Breast epithelium (tissue), 4 donors: ENCODE data around the gene AGA. TPM values are rescaled to one million over a fixed set of nuclear protein-coding genes. Genes with fewer than 3 reads are reported as not detected.

Experiments
- DNase-seq, 2 donors: peaks; one replicate each; pipeline ENCODE4 v3.0.0-alpha.2; 2019; ENCODE audit warnings: low spot score in 2 of 2
- H3K27ac ChIP-seq, 2 donors: fragments of 200-600 bp; sonication (generic) in 1 of 2; one replicate each; pipeline ENCODE4 v1.5.1; 2016 to 2019; ENCODE audit warnings: mild to moderate bottlenecking in 1 of 2
- H3K27me3 ChIP-seq, 2 donors: fragments of 200-600 bp; sonication (generic) in 1 of 2; one replicate each; pipeline versions ENCODE4 v1.5.1 to v1.6.0; 2017 to 2019; ENCODE audit warnings: control low read depth in 1 of 2, mild to moderate bottlenecking in 1 of 2
- H3K36me3 ChIP-seq: fragments of 200-600 bp; one replicate; pipeline ENCODE4 v1.5.1; 2019
- H3K4me1 ChIP-seq, 2 donors: fragments of 200-600 bp; sonication (generic); one replicate each; pipeline ENCODE4 v1.5.1; 2016 to 2019; ENCODE audit warnings: control low read depth in 1 of 2
- H3K4me3 ChIP-seq, 3 donors: fragments of 200-600 bp; sonication (generic); 1 replicate in 2 of 3; 2 replicates in 1 of 3; pipeline ENCODE4 v1.5.1; 2016 to 2019; ENCODE audit warnings: mild to moderate bottlenecking in 3 of 3, moderate library complexity in 2 of 3
- H3K9me3 ChIP-seq, 2 donors: fragments of 200-600 bp; sonication (generic) in 1 of 2; one replicate each; pipeline ENCODE4 v1.5.1; 2016 to 2019; ENCODE audit warnings: control low read depth in 1 of 2
- POLR2A ChIP-seq: fragments of 450-650 bp; IDR thresholded peaks from one replicate; pipeline ENCODE4 v1.6.1; 2016; ENCODE audit warnings: antibody characterized with exemption, mild to moderate bottlenecking, moderate library complexity
- POLR2AphosphoS5 ChIP-seq, 3 donors: sonication (generic); formaldehyde crosslinking; IDR thresholded peaks; one replicate each; pipeline ENCODE4 v1.6.1; 2017; ENCODE audit warnings: antibody characterized with exemption in 3 of 3
- intact Hi-C: fragments of 100-400 bp; cut with DNase I; formaldehyde crosslinking; loops from one replicate; pipeline ENCODE4 v1.15.1; 2023; ENCODE audit warnings: low total_unique reads
- total RNA-seq, 3 donors: library from RNA; depleted of rRNA; stranded (reverse); fragments of >200 nt; gene quantifications; one replicate each; pipeline ENCODE4 v1.1.0, GENCODE V29; 2016
- TF ChIP-seq, protein P1 (sequence below), 3 donors: fragments of 450-650 bp; IDR thresholded peaks; one replicate each; pipeline ENCODE4 v1.5.1; 2016 to 2017; ENCODE audit warnings: antibody characterized with exemption in 3 of 3, mild to moderate bottlenecking in 3 of 3, moderate library complexity in 3 of 3

Gene AGA
- total RNA-seq, 3 donors from 2014 or later = 16.7 to 29.3 (median 21.1) TPM

DNA sequence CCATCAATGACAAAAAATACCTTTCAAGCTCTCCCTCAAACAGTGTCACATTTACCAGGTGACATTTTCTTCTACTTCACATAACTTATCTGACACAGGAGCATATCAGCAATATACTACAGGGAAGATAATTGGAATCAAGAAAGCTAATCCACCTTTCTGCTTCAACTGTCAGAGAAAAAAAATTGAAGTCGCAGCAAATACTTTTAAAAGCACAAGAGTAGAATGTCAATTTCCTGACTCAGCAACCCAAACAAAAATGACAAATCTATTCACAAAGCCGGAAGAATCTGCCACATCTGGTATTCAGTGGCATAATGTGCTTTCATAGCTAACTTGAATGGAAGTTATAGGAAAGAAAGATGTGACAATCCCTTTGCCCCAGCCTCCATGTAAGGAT is 36.7 kb downstream of the AGA start:
- intact Hi-C loops = no loop called here
- Histone ChIP-seq H3K9me3 (no peaks in the 10 kb centered on the region), H3K4me1 (no peaks in the 10 kb centered on the region)

DNA sequence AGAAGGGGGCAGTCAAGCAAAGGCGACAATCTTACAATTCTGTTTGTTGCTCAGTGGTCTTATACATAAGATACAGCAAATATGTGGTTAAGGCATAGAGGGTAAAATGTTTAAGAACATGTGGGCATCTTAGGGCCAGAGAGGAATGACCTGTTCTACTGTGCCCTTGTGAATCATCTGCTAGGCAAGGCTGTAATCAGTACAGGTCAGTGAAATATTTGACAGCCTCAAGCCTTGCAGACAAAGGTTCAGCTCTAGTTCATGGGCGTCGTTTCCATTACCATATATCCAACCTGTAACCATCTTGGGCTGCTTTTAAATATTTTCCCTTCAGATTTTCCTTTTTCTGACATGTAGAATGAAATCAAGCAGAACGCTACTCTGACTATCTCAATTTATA is 37.3 kb downstream of the AGA start:
- no peak overlapping the region for H3K27ac ChIP-seq
- H3K4me3 ChIP-seq = no peak overlapping the region
- no peak for DNase-seq
- H3K4me1 ChIP-seq = no peaks in the 10 kb centered on the region
- no peaks in the 10 kb centered on the region for H3K36me3 ChIP-seq
- H3K9me3 ChIP-seq = no peaks in the 10 kb centered on the region
- intact Hi-C loops = no loop called here
- TF ChIP-seq POLR2A (no peak), POLR2AphosphoS5 (IDR thresholded peaks at IDR 0.05) (no peak)
- TF ChIP-seq, protein P1, sequence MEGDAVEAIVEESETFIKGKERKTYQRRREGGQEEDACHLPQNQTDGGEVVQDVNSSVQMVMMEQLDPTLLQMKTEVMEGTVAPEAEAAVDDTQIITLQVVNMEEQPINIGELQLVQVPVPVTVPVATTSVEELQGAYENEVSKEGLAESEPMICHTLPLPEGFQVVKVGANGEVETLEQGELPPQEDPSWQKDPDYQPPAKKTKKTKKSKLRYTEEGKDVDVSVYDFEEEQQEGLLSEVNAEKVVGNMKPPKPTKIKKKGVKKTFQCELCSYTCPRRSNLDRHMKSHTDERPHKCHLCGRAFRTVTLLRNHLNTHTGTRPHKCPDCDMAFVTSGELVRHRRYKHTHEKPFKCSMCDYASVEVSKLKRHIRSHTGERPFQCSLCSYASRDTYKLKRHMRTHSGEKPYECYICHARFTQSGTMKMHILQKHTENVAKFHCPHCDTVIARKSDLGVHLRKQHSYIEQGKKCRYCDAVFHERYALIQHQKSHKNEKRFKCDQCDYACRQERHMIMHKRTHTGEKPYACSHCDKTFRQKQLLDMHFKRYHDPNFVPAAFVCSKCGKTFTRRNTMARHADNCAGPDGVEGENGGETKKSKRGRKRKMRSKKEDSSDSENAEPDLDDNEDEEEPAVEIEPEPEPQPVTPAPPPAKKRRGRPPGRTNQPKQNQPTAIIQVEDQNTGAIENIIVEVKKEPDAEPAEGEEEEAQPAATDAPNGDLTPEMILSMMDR (IDR thresholded peaks at IDR 0.05) = no peak
- H3K27me3 ChIP-seq = no peaks in the 10 kb centered on the region

More for the DNA sequence above, 36.7 kb downstream of the AGA start:
- TF ChIP-seq POLR2AphosphoS5 (IDR thresholded peaks at IDR 0.05) = no peak
- TF ChIP-seq, protein P1 (IDR thresholded peaks at IDR 0.05) = no peak
- no peak for TF ChIP-seq POLR2A
- H3K27me3 ChIP-seq = no peaks in the 10 kb centered on the region
- no peak for DNase-seq
- no peak overlapping the region for H3K4me3 ChIP-seq
- H3K36me3 ChIP-seq = no peaks in the 10 kb centered on the region
- no peak overlapping the region for H3K27ac ChIP-seq

DNA sequence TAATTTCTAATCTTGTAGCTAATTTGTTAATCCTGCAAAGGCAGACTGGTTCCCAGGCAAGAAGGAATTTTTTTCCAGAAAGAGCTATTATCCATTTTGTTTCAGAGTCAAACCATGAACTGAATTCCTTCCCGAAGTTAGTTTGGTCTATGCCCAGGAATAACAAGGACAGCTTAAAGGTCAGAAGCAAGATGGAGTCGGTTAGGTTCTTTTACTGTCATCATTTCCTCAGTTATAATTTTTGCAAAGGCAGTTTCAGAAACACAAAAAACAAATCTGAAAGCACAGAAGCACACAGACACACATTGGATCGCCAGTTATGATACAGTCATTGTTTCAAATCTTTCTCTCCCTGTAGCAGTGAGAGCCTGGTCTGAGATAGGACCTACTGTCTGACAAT is 37.9 kb downstream of the AGA start:
- no peak overlapping the region for H3K27ac ChIP-seq
- TF ChIP-seq POLR2A = no peak
- no peak for TF ChIP-seq POLR2AphosphoS5 (IDR thresholded peaks at IDR 0.05)
- TF ChIP-seq, protein P1 (IDR thresholded peaks at IDR 0.05) = no peak
- no peaks in the 10 kb centered on the region for H3K27me3 ChIP-seq
- H3K4me3 ChIP-seq = no peak overlapping the region
- H3K4me1 ChIP-seq = no peaks in the 10 kb centered on the region
- intact Hi-C loops = no loop called here
- DNase-seq = no peak
- no peaks in the 10 kb centered on the region for H3K36me3 ChIP-seq
- no peaks in the 10 kb centered on the region for H3K9me3 ChIP-seq

DNA sequence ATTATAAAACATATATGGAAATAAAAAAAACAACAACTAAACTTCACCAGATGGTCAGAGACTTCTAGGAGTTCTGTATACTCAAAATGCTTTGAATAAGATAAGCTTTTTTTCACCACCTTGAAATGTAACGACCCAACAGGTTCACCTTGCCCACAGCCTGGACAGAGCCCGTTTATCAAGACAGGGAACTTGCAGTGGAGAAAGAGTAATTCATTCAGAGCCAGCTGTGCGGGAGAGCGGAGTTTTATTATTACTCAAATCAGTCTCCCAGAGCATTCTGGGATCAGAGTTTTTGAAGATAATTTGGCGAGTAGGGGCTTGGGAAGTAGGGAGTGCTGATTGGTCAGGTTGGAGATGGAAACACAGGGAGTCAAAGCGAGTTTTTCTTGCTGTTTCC is 38.5 kb downstream of the AGA start:
- TF ChIP-seq, protein P1 (IDR thresholded peaks at IDR 0.05) = no peak
- no peak for TF ChIP-seq POLR2AphosphoS5 (IDR thresholded peaks at IDR 0.05)
- TF ChIP-seq POLR2A = no peak
- Histone ChIP-seq H3K9me3 (no peaks in the 10 kb centered on the region), H3K36me3 (no peaks in the 10 kb centered on the region), H3K4me3 (no peak overlapping the region), H3K4me1 (no peaks in the 10 kb centered on the region), H3K27ac (no peak overlapping the region), H3K27me3 (no peaks in the 10 kb centered on the region)
- intact Hi-C loops = no loop called here
- no peak for DNase-seq

DNA sequence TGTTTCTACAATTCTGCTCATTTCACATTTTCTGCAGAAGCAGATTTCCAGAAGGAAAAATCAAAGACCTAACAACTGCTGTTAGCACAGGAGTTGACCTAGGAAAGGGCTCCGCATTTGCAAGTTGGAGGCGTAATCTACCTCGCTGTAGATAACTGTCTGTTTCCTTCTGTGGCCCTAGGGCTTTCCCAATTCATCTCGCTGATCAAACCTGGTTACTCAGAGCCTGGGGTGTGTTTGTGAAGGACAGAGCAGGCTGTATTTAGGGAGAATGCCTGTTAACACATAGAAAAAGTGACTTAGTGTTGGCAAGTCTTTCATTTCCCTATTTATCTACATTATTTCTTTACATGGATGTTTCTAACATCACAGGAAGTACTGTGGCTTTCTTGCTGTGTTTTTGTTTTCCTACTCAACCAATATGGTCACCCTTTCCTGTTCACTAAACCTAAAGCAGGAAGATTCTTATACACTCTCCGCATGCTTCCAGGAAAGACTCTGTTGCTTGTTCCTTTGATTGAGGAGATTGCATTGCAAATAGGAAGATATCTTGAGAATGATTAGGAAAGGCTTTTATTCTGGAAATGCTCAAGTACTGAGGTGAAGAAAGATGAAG is 40.5 kb downstream of the AGA start:
- Histone ChIP-seq H3K36me3 (no peaks in the 10 kb centered on the region), H3K4me1 (no peaks in the 10 kb centered on the region), H3K4me3 (no peak overlapping the region), H3K9me3 (no peaks in the 10 kb centered on the region), H3K27ac (no peak overlapping the region), H3K27me3 (no peaks in the 10 kb centered on the region)
- TF ChIP-seq POLR2AphosphoS5 (IDR thresholded peaks at IDR 0.05) (no peak), POLR2A (no peak)
- no peak for DNase-seq
- intact Hi-C loops = no loop called here
